ENCODE results near the gene MBL2.

GRCh38 chr10:52774182-52774581 is 1.6 kb upstream of the MBL2 start:
- TF ChIP-seq CTCF (IDR thresholded peaks at IDR 0.05): no peak
- TF ChIP-seq TCF7L2 (IDR thresholded peaks at IDR 0.05; ENCODE audit: low read depth, low read length): no peak
- TF ChIP-seq REST (IDR thresholded peaks at IDR 0.05; ENCODE audit: insufficient read depth in 1 of 2, low read depth in 2 of 2, low read length in 1 of 2): no peak
